IMR-90 (cell line): ENCODE data around the gene SIRT5. TPM values are rescaled to one million over a fixed set of nuclear protein-coding genes. Genes with fewer than 3 reads are reported as not detected.

Experiments
- ATAC-seq: fragments of 200-7000 bp; cut with Tn5 transposase; 2 replicates; pipeline ENCODE4 v1.9.1; 2020; ENCODE audit warnings: low read depth, mild to moderate bottlenecking, moderate library complexity
- BruUV-seq: library from RNA; stranded (reverse); fragments of 400-500 nt; replicated peaks from 2 replicates; lab custom pipeline; 2021; lab: Mats Ljungman, UMichigan
- CTCF ChIA-PET: fragments of 300-600 bp; formaldehyde crosslinking; extraction: SDS; loops from one replicate; lab custom pipeline; 2021; ENCODE audit warnings: antibody characterized with exemption; lab: Yijun Ruan, JAX
- POLR2A ChIA-PET: fragments of 300-600 bp; sonication (Branson Sonifier 250); formaldehyde crosslinking; loops from one replicate; lab custom pipeline; 2022; ENCODE audit warnings: antibody characterized with exemption; ENCODE audit not compliant: unreplicated experiment; lab: Charles Lee
- DNase-seq: peaks from one replicate; pipeline ENCODE4 v3.0.0; 2013
- H2AFZ ChIP-seq: replicated peaks from 2 replicates; pipeline ENCODE3; 2013; ENCODE audit warnings: low read length, mild to moderate bottlenecking; ENCODE audit not compliant: poor library complexity
- H2AK5ac ChIP-seq: 2 replicates; pipeline ENCODE4 v1.6.1; 2013; ENCODE audit warnings: low read depth, low read length, inconsistent platforms
- H2AK9ac ChIP-seq: replicated peaks from 2 replicates; pipeline ENCODE3; 2013; ENCODE audit warnings: mild to moderate bottlenecking, low read depth, low read length, moderate library complexity; ENCODE audit not compliant: poor library complexity
- H2BK120ac ChIP-seq: 2 replicates; pipeline ENCODE4 v1.6.1; 2013; ENCODE audit warnings: low read depth, low read length, inconsistent platforms
- H2BK15ac ChIP-seq: 3 replicates; pipeline ENCODE4 v1.6.1; 2013; ENCODE audit warnings: low read depth, low read length, inconsistent platforms
- H2BK20ac ChIP-seq: 2 replicates; pipeline ENCODE4 v1.6.1; 2013; ENCODE audit warnings: low read depth, mild to moderate bottlenecking, inconsistent platforms, low read length, moderate library complexity
- H2BK5ac ChIP-seq: 2 replicates; pipeline ENCODE4 v1.6.1; 2013; ENCODE audit warnings: mild to moderate bottlenecking, low read depth, low read length, inconsistent platforms; ENCODE audit not compliant: poor library complexity, severe bottlenecking
- H3K14ac ChIP-seq: replicated peaks from 2 replicates; pipeline ENCODE4 v1.6.1; 2013; ENCODE audit warnings: low read depth, low read length, inconsistent platforms
- H3K18ac ChIP-seq: 2 replicates; pipeline ENCODE4 v1.6.1; 2013; ENCODE audit warnings: low read depth, low read length, control low read depth
- H3K23ac ChIP-seq: 2 replicates; pipeline ENCODE4 v1.6.1; 2013; ENCODE audit warnings: low read depth, low read length, inconsistent platforms
- H3K27ac ChIP-seq: 2 replicates; pipeline ENCODE4 v1.5.1; 2013; ENCODE audit warnings: mild to moderate bottlenecking, control low read depth, low read length; ENCODE audit not compliant: insufficient read depth
- H3K27me3 ChIP-seq: 2 replicates; pipeline ENCODE4 v1.6.1; 2013; ENCODE audit warnings: low read length; ENCODE audit not compliant: control insufficient read depth, insufficient read depth
- H3K36me3 ChIP-seq: 2 replicates; pipeline ENCODE4 v1.6.1; 2013; ENCODE audit warnings: low read length, mixed read lengths; ENCODE audit not compliant: control insufficient read depth, insufficient read depth
- H3K4ac ChIP-seq: 2 replicates; pipeline ENCODE4 v1.6.1; 2013; ENCODE audit warnings: low read depth, low read length, inconsistent platforms
- H3K4me1 ChIP-seq: 2 replicates; pipeline ENCODE4 v1.6.1; 2013; ENCODE audit warnings: low read length, mixed read lengths; ENCODE audit not compliant: control insufficient read depth, insufficient read depth
- H3K4me2 ChIP-seq: 2 replicates; pipeline ENCODE4 v1.6.1; 2013; ENCODE audit warnings: low read depth, mild to moderate bottlenecking, control low read depth, low read length, moderate library complexity
- H3K4me3 ChIP-seq: 2 replicates; pipeline ENCODE4 v1.5.1; 2013; ENCODE audit warnings: low read depth, mild to moderate bottlenecking, control low read depth, low read length, moderate library complexity; ENCODE audit not compliant: insufficient read depth
- H3K56ac ChIP-seq: 2 replicates; pipeline ENCODE4 v1.6.1; 2013; ENCODE audit warnings: low read length, inconsistent platforms; ENCODE audit not compliant: insufficient read depth; ENCODE audit errors: extremely low read depth
- H3K79me1 ChIP-seq, 2 experiments: 2 replicates each; pipeline ENCODE4 v1.6.1; 2013; ENCODE audit warnings: low read length in 2 of 2, inconsistent platforms in 1 of 2, low read depth in 1 of 2
- H3K9ac ChIP-seq: 2 replicates; pipeline ENCODE4 v1.6.1; 2013; ENCODE audit warnings: low read depth, low read length, control low read depth
- H3K9me1 ChIP-seq: 2 replicates; pipeline ENCODE4 v1.6.1; 2013; ENCODE audit warnings: low read length, inconsistent platforms; ENCODE audit not compliant: insufficient read depth
- H3K9me3 ChIP-seq: 2 replicates; pipeline ENCODE4 v1.6.1; 2013; ENCODE audit warnings: low read length; ENCODE audit not compliant: control insufficient read depth, insufficient read depth
- H4K20me1 ChIP-seq: 2 replicates; pipeline ENCODE4 v1.6.1; 2013; ENCODE audit warnings: low read length, inconsistent platforms; ENCODE audit not compliant: insufficient read depth
- H4K5ac ChIP-seq: 2 replicates; pipeline ENCODE4 v1.6.1; 2013; ENCODE audit warnings: mild to moderate bottlenecking, low read depth, low read length, control low read depth
- H4K8ac ChIP-seq, 2 experiments: 2 replicates each; pipeline ENCODE4 v1.6.1; 2013; ENCODE audit warnings: low read depth in 2 of 2, low read length in 2 of 2, control low read depth in 1 of 2, inconsistent platforms in 1 of 2
- H4K91ac ChIP-seq: 2 replicates; pipeline ENCODE4 v1.6.1; 2013; ENCODE audit warnings: low read depth, low read length, inconsistent platforms; ENCODE audit not compliant: insufficient read depth
- CEBPB ChIP-seq: IDR thresholded peaks from 2 replicates; pipeline ENCODE4 v1.6.1; 2012; ENCODE audit warnings: low read depth, low read length, improper control_type of control experiment
- ELK1 ChIP-seq: fragments of 150-350 bp; IDR thresholded peaks from 2 replicates; pipeline ENCODE4 v1.6.1; 2016; ENCODE audit warnings: low read depth, mild to moderate bottlenecking, low read length, moderate library complexity, borderline replicate concordance
- FOS ChIP-seq: fragments of 150-350 bp; IDR thresholded peaks from 2 replicates; pipeline ENCODE4 v1.6.1; 2016; ENCODE audit warnings: low read depth, low read length
- MAFK ChIP-seq: IDR thresholded peaks from 2 replicates; pipeline ENCODE4 v1.6.1; 2012; ENCODE audit warnings: low read depth, low read length, improper control_type of control experiment
- MAZ ChIP-seq: IDR thresholded peaks from 2 replicates; pipeline ENCODE4 v1.6.1; 2012; ENCODE audit warnings: low read depth, mild to moderate bottlenecking, low read length, improper control_type of control experiment, moderate library complexity, borderline replicate concordance
- MXI1 ChIP-seq: IDR thresholded peaks from 2 replicates; pipeline ENCODE4 v1.6.1; 2012; ENCODE audit warnings: low read depth, mild to moderate bottlenecking, low read length, moderate library complexity, borderline replicate concordance
- RCOR1 ChIP-seq: IDR thresholded peaks from 2 replicates; pipeline ENCODE4 v1.6.1; 2012; ENCODE audit warnings: mild to moderate bottlenecking, low read length, improper control_type of control experiment; ENCODE audit not compliant: insufficient replicate concordance
- RFX5 ChIP-seq: IDR thresholded peaks from 2 replicates; pipeline ENCODE4 v1.8.0; 2012; ENCODE audit warnings: low read depth, mild to moderate bottlenecking, low read length, moderate library complexity
- SMC3 ChIP-seq: fragments of 150-350 bp; IDR thresholded peaks from 2 replicates; pipeline ENCODE4 v1.6.1; 2016; ENCODE audit warnings: low read depth, mild to moderate bottlenecking, antibody characterized with exemption, low read length, moderate library complexity
- WGBS, 2 experiments: methylation state at CpG; one replicate each; pipeline versions ENCODE4 v1.1.5 to v1.1.7; 2013; ENCODE audit warnings: missing lambda C conversion rate in 2 of 2; ENCODE audit not compliant: insufficient read length in 1 of 2; ENCODE audit errors: extremely low coverage in 2 of 2; 5-methylcytosine and 5-hydroxymethylcytosine counted together
- dilution Hi-C: fragments of 300-500 bp; cut with HindIII; formaldehyde crosslinking; loops from one replicate; pipeline ENCODE4 v1.14.3; 2018; ENCODE audit warnings: low sequenced_read_pairs; ENCODE audit not compliant: unreplicated experiment
- in situ Hi-C: fragments of 300-500 bp; cut with MboI; formaldehyde crosslinking; loops from 3 replicates; pipeline ENCODE4 v1.14.3; 2019; ENCODE audit warnings: low sequenced_read_pairs, inconsistent platforms, mixed read lengths
- intact Hi-C: fragments of 100-400 bp; cut with micrococcal nuclease; formaldehyde crosslinking; loops from 2 replicates; pipeline ENCODE4 v1.10.0; 2022
- polyA plus RNA-seq, 3 experiments: library from polyadenylated mRNA; depleted of rRNA; stranded (reverse); fragments of >200 nt; gene quantifications; 2 replicates each; pipeline ENCODE4 v1.2.3, GENCODE V29; 2012; ENCODE audit warnings: low replicate concordance in 1 of 3
- total RNA-seq: library from RNA; depleted of rRNA; stranded (reverse); fragments of >200 nt; gene quantifications from 2 replicates; pipeline ENCODE4 v1.2.3, GENCODE V29; 2012
- TF ChIP-seq, protein P1 (sequence below): conservative IDR thresholded peaks from 2 replicates; pipeline ENCODE4 v1.5.1; 2012; ENCODE audit warnings: mild to moderate bottlenecking, low read depth, low read length, improper control_type of control experiment

Gene SIRT5
- total and polyA plus RNA-seq, 2 of the 4 experiments (the other 2 are of a cell fraction), result 4.7 to 5.2 TPM

GRCh38 chr6:13662651-13663334, 88.4 kb downstream of the SIRT5 start:
- no peaks in the 10 kb centered on the region for H3K36me3 ChIP-seq
- dilution Hi-C loops (no loop called here), in situ Hi-C loops (no loop called here), intact Hi-C loops (loop anchor here (5.0 kb wide), 1 partner anchor 35 kb away; no protein-coding TSS in a partner anchor)
- no peak overlapping the region for H3K4ac ChIP-seq
- H2BK120ac ChIP-seq, result no peak overlapping the region
- POLR2A ChIA-PET, result no interaction called here
- CTCF ChIA-PET, result interaction anchor here (0.6 kb wide), 1 partner anchor 10 kb away, joined by 3 read pairs; no protein-coding TSS in a partner anchor
- no peak overlapping the region for H2BK15ac ChIP-seq
- no peaks in the 10 kb centered on the region for H3K27me3 ChIP-seq
- peaks cover 49% of the 10 kb centered on the region for H4K20me1 ChIP-seq
- no peak overlapping the region for H3K4me3 ChIP-seq
- no peak overlapping the region for H2BK5ac ChIP-seq
- peaks cover 20 to 57% of the 10 kb centered on the region in 2 experiments for H3K79me1 ChIP-seq
- ATAC-seq (no peak), DNase-seq (no peak)
- no peak overlapping the region for H4K5ac ChIP-seq
- no peak overlapping the region for H3K23ac ChIP-seq
- H3K9me1 ChIP-seq, result peaks cover 3% of the 10 kb centered on the region
- H3K4me1 ChIP-seq, result peaks cover 5% of the 10 kb centered on the region; the same call in 1 of the 2 replicates
- BruUV-seq, result no TSS peak
- no peak overlapping the region for H3K4me2 ChIP-seq
- no peak overlapping the region for H4K91ac ChIP-seq
- no peak overlapping the region for H3K27ac ChIP-seq
- H4K8ac ChIP-seq, result no peak overlapping the region
- H3K9me3 ChIP-seq, result no peaks in the 10 kb centered on the region
- no peak overlapping the region for H2AK9ac ChIP-seq
- TF ChIP-seq ELK1, result no peak
- no peak for TF ChIP-seq SMC3
- TF ChIP-seq CEBPB, result no peak
- no peak for TF ChIP-seq RCOR1
- TF ChIP-seq, protein P1, sequence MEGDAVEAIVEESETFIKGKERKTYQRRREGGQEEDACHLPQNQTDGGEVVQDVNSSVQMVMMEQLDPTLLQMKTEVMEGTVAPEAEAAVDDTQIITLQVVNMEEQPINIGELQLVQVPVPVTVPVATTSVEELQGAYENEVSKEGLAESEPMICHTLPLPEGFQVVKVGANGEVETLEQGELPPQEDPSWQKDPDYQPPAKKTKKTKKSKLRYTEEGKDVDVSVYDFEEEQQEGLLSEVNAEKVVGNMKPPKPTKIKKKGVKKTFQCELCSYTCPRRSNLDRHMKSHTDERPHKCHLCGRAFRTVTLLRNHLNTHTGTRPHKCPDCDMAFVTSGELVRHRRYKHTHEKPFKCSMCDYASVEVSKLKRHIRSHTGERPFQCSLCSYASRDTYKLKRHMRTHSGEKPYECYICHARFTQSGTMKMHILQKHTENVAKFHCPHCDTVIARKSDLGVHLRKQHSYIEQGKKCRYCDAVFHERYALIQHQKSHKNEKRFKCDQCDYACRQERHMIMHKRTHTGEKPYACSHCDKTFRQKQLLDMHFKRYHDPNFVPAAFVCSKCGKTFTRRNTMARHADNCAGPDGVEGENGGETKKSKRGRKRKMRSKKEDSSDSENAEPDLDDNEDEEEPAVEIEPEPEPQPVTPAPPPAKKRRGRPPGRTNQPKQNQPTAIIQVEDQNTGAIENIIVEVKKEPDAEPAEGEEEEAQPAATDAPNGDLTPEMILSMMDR, result no peak
- TF ChIP-seq MAZ, result no peak
- TF ChIP-seq MAFK, result no peak
- TF ChIP-seq RFX5, result no peak
- no peak for TF ChIP-seq FOS
- no peak for TF ChIP-seq MXI1
- no peak overlapping the region for H2AK5ac ChIP-seq
- no peak overlapping the region for H3K56ac ChIP-seq
- H2AFZ ChIP-seq, result no peak overlapping the region
- no CpG with 5 or more reads among the region's 3 CpGs for WGBS, 2 experiments
- H3K18ac ChIP-seq, result no peak overlapping the region
- no peak overlapping the region for H3K9ac ChIP-seq
- no peak overlapping the region for H2BK20ac ChIP-seq
- no peak overlapping the region for H3K14ac ChIP-seq
